D341Med (cell line): ENCODE data around the gene ZNF618.

ENCODE experiments used
- DNase-seq: peaks from one replicate; pipeline ENCODE4 v3.0.0; 2012; ENCODE audit warnings: low spot score

Gene ZNF618

GRCh38 chr9:114060070-114060469 is 184.0 kb downstream of the ZNF618 start:
- DNase-seq, result no peak

GRCh38 chr9:114060711-114061110 is 184.6 kb downstream of the ZNF618 start:
- DNase-seq, result no peak

GRCh38 chr9:114061292-114061691 is 185.2 kb downstream of the ZNF618 start:
- no peak for DNase-seq

DNA sequence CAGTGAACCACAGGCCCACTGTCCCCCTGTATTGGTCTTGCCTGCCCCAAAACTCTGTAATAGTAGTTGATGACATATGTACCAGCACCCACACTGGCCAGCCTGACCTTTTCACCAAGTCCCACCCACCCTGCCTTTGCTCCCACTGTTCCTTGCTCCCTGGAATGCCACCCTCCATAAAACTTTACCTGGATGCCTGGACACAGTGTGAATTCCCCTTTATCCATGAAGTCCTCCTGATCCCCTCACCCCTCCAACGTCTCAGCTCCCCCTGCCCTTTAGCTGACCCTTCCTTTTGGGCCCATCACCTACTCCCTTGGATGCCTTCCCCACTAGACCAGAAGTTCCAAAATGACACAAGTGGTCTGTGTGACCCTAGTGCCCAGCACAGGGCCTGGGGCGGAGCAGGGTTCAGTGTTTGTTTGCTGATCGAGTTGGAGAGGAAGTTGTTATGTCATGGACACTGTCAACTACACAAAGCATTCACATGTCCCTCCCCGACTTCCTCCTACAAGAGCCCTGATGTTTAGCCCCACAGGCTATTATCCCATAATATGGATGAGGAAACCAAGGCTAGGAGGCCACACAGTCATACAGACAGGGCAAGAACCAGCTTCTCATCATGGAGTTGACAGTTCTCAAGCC is 185.8 kb downstream of the ZNF618 start:
- DNase-seq, result no peak

GRCh38 chr9:114065304-114065703 is 189.2 kb downstream of the ZNF618 start:
- DNase-seq, result no peak

GRCh38 chr9:114069476-114070187 is 193.5 kb downstream of the ZNF618 start:
- no peak for DNase-seq

GRCh38 chr9:114070188-114071103 is 194.3 kb downstream of the ZNF618 start:
- no peak for DNase-seq

DNA sequence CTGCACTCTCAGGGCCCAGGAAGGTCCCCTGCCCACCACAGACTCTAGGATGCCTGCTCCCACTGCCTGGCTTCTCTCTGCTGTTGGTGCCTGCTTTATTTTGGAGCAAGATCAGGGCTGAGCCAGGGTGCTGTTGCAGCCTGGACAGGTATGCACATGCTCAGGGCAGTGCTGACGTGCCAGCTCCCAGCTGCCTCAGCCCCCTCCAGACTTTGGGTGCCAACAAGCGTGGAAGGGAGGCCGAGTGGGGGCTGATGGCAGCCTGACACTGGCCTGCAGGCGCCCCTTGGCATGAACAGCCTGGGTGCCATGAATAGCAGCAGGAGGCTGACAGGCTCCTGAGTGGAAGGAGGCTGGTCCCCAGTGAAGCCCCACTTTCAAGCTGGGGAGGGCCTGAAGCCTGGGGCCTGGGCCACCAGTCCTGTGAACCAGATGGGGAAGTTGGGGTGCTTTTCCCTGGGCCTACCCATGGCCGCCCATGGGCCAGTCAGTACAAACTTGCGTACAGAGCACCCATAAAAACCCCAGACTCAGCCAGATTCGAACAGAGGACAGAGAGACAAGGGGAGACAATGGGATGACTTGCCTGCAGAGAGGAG is 195.2 kb downstream of the ZNF618 start:
- DNase-seq, result no peak

- no peak for DNase-seq
Observed at GRCh38 chr9:114072184-114073140, 196.4 kb downstream of the ZNF618 start.

DNA sequence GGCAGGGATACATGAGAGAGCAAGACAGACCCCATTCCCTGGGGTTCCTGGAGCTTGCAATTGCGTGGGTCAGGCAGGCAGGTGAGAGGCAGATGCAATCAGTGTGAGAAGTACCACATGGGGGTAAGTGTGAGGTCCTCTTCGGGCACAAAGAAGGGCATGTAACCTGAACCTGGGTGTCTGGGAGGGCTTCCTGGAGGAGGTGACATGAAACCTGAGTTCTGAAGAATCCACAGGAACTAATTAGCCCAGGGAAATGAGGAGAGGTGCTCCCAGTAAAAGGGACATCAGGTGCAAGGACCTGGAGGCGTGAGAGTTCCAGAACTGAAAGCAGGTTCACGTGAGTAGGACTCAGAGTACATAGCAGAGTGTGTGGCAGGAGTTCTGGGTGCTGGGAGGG is 199.5 kb downstream of the ZNF618 start:
- DNase-seq, result no peak

DNA sequence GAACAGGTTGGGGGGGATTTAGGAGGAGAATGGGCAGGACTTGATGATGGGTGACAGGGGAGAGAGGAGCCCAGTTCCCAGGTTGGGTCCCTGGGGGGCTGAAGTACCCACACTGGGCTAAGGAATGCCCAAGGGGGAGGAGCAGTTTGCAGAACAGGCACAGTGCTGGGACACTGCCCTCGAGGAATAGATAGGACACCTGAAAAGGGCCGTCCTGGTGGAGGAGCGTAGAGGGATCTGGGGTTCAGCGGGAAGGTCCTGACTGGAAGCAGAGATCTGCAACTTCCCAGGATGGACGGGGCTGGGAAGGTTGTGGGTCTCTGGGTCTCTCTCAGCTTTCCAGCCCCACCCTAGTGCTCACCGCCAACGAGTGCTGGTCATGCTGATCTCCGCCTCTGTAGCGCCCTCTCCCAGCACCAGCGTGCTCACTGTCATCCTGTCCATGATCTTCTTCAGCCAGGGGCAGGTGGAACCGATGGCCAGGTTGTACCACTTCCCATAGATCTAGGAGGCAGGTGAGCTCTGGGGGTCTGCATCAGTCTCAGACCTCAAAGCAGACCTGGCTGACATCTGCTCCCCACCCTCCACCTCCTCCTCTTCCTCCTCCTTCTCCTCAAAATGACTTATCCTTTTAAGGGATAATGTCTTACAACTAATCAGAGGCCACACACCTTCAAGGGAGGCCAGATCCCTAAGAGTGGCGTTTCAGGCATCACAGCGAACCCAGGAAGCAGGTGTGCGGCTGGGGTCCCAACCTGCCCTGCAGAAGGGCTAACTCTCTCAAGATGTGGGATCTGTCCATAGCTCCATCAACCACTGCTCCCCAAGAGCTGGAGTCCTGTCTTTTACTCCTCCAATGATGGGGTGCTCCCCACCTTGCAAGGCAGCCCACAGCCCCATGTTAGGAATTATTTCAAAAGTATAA is 200.4 kb downstream of the ZNF618 start:
- no peak for DNase-seq

DNA sequence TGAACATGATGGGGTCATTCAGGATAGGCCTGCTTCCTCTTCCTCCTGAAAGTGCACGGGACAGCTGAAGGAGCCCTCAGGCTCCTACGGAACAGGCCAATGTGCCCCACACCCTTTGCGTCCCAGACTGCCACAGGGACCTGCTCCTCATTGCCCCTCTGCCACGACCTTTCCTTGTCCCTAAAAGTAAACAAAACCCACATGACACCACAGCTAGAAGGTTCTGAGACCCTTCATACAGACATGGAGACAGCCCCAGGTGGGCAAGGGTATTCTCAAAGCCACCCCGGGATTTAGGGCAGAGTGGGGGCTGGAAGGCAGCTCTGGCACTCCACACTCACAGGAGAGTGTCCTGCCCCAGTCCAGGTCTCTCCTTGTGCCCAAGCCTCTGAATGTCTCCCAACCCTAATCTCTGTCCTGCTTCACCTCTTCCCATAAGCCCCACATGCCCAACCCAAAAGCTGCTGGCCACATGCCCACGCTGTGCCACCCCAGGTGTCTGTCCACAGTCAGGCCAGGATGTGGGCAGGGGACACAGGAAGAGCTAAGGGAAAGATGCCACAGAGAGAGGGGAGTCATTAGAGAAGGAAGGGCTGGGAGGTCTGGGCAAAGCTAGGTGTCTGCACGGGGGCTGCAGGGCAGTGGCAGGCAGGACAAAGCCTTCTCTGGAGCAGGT is 201.2 kb downstream of the ZNF618 start:
- no peak for DNase-seq

GRCh38 chr9:114078021-114078780 is 202.1 kb downstream of the ZNF618 start, which contains the start of gene AMBP:
Gene AMBP (minus strand): TSS chr9:114078300. CDS start chr9:114078209, 91 bp downstream.
- DNase-seq, result no peak

GRCh38 chr9:114078781-114079156 is 202.7 kb downstream of the ZNF618 start:
- no peak for DNase-seq

DNA sequence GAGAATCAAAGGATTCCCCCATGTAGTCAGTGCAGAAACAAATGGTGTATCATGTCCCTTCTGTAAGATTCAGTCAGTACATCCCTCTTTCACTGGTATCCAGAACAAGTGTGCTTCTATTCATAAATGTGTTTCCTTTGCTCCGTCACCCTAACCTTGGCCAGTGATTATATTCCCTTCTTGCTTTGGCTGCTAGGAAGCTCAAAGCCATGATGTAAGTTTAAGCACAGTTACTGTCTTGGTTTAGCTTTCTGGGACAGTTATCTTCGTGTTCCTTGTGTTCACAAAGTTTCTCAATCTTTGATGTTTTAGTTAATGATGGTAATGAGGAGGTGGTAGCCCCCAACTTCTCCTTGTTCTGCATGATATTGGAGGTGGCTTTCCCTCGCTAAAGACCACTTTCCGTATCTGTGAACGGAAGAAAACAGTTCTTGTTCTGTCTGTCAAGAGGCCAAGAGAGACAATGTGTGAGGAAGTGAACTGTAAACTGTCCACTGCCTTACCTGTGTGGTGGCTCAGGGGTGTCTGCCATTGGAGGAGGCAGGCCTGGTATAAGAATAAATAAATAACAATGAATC is 204.2 kb downstream of the ZNF618 start:
- no peak for DNase-seq

- no peak for DNase-seq
Observed at GRCh38 chr9:114080773-114081440, 204.8 kb downstream of the ZNF618 start.

DNA sequence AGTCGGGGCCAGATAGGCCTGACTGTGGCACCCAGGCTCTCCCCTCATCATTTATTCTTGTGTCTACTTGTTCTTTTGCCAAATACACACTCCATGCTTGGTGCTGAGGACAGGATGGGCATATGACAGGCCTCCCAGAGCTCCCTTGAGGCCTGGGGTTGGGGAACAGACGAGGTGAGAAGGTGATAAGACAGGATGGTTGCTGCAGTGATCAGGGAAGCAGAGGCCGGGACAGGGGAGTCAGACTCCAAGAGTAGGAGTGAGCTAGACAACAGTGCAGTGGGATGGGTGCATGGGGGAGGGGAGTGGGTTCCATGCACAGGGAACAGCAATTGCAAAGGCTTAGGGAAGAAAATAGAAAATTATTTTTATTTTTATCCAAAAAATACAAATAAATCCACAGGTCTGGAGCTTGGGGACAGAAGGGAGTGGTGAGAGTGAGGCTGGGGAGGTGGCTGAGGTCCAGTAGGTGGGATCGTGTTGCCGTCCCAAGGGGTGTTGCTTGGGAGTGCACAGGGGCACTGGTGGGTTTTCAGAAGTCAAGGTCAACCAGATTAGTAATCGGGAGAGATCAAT is 205.4 kb downstream of the ZNF618 start:
- no peak for DNase-seq
